Left ventricle myocardium inferior (tissue), 1 donor: Measurements from ENCODE around the gene CFAP210. TPM values are rescaled to one million over a fixed set of nuclear protein-coding genes. Genes with fewer than 3 reads are reported as not detected.

ENCODE experiments used
- total RNA-seq: library from RNA; stranded (reverse); fragmentation: NEBNext Ultra II Directional; extraction: Animal tissue kit (Norgen Biotek cat#: 25700); gene quantifications from one replicate; pipeline ENCODE4 v1.2.1, GENCODE V29; 2021
- donor health status: DM: no; HTN: yes; CAD: no; lungs with severe emphysema.

CFAP210 gene
- total RNA-seq, 1 donor from 2014 or later = not detected

Other genes starting within 250 kb of the CFAP210 start
- gene BBS5, start 214.9 kb downstream of the CFAP210 start, total RNA-seq = 8.4 TPM
- gene KLHL41, start 184.7 kb downstream of the CFAP210 start, total RNA-seq = 163 TPM
- gene FASTKD1, start 120.5 kb downstream of the CFAP210 start, total RNA-seq = 121 TPM
- gene PPIG, start 110.1 kb downstream of the CFAP210 start, total RNA-seq = 38.0 TPM
- 3.2 TPM for gene PHOSPHO2, start 64 bp upstream of the CFAP210 start, total RNA-seq
- gene KLHL23, start 39.4 kb upstream of the CFAP210 start, total RNA-seq = 10.4 TPM
- gene SSB, start 104.5 kb upstream of the CFAP210 start, total RNA-seq = 54.8 TPM
- 60.4 TPM for gene METTL5, start 130.5 kb upstream of the CFAP210 start, total RNA-seq
- gene UBR3, start 133.0 kb upstream of the CFAP210 start, total RNA-seq = 99.5 TPM